K562 (cell line): ENCODE data around the gene CPEB1. TPM values are rescaled to one million over a fixed set of nuclear protein-coding genes. Genes with fewer than 3 reads are reported as not detected.

Source experiments
- ATAC-seq: fragments of 200-7000 bp; cut with Tn5 transposase; 3 replicates; pipeline ENCODE4 v1.9.1; 2020; ENCODE audit warnings: moderate library complexity
- BruUV-seq: library from RNA; stranded (reverse); fragments of 400-500 nt; replicated peaks from 2 replicates; lab custom pipeline; 2021; lab: Mats Ljungman, UMichigan
- CTCF ChIA-PET: fragments of 300-600 bp; formaldehyde crosslinking; extraction: SDS; loops from one replicate; lab custom pipeline; 2021; ENCODE audit warnings: low intra/inter-chr PET ratio; lab: Yijun Ruan, JAX
- POLR2A ChIA-PET: fragments of 300-600, 350-650 bp; sonication (Branson Sonifier 250); formaldehyde crosslinking; extraction: SDS; loops from one replicate; lab custom pipeline; 2021; ENCODE audit warnings: antibody characterized with exemption, inconsistent platforms; lab: Yijun Ruan, JAX
- DNase-seq, 4 experiments: peaks; one replicate each; pipeline versions ENCODE4 v3.0.0 to v3.0.0-alpha.2; 2011 to 2018; ENCODE audit warnings: low spot score in 3 of 4, mixed read lengths in 3 of 4; ENCODE audit errors: extremely low read depth in 1 of 4
- FAIRE-seq: peaks from 2 replicates; lab custom pipeline; 2011; peaks lifted over from hg19 to GRCh38; lab: Jason Lieb, UNC
- H2AFZ ChIP-seq: 2 replicates; pipeline ENCODE4 v1.6.0; 2011; ENCODE audit warnings: low read depth, low read length, control low read depth, inconsistent platforms
- H3K27ac ChIP-seq: fragments of 200-600 bp; 3 replicates; pipeline ENCODE4 v1.8.0; 2011; ENCODE audit warnings: low read depth, mild to moderate bottlenecking, control low read depth, inconsistent platforms, low read length, moderate library complexity, mixed read lengths; ENCODE audit errors: extremely low read depth
- H3K27me3 ChIP-seq, 2 experiments: fragments of 300-600 bp in 1 of 2; 2 replicates in 1 of 2; 3 replicates in 1 of 2; pipeline versions ENCODE4 v1.6.0 to v1.8.0; 2011; ENCODE audit warnings: inconsistent platforms in 2 of 2, low read length in 2 of 2, mild to moderate bottlenecking in 1 of 2, mixed read lengths in 1 of 2, moderate library complexity in 1 of 2; ENCODE audit not compliant: control insufficient read depth in 2 of 2, insufficient read depth in 2 of 2
- H3K36me3 ChIP-seq: fragments of 300-600 bp; 3 replicates; pipeline ENCODE4 v1.8.0; 2011; ENCODE audit warnings: mild to moderate bottlenecking, low read length, inconsistent platforms; ENCODE audit not compliant: control insufficient read depth, insufficient read depth
- H3K4me1 ChIP-seq, 2 experiments: fragments of 200-600 bp in 1 of 2; replicated peaks in 1 of 2; 2 replicates in 1 of 2; 3 replicates in 1 of 2; pipeline versions ENCODE4 v1.5.1 to v1.8.0; 2011; ENCODE audit warnings: inconsistent platforms in 2 of 2, low read length in 2 of 2, mild to moderate bottlenecking in 1 of 2, mixed read lengths in 1 of 2, moderate library complexity in 1 of 2; ENCODE audit not compliant: control insufficient read depth in 2 of 2, insufficient read depth in 2 of 2
- H3K4me2 ChIP-seq: 2 replicates; pipeline ENCODE4 v1.6.1; 2011; ENCODE audit warnings: low read length, control low read depth, inconsistent platforms, mixed read lengths; ENCODE audit not compliant: insufficient read depth
- H3K4me3 ChIP-seq: fragments of 200-600 bp; sonication (generic), shearing (Covaris generic); 2 replicates; pipeline ENCODE4 v1.5.1; 2016; ENCODE audit warnings: control low read depth, inconsistent platforms
- H3K79me2 ChIP-seq: fragments of 200-600 bp; 3 replicates; pipeline ENCODE4 v1.8.0; 2011; ENCODE audit warnings: low read length, inconsistent platforms; ENCODE audit not compliant: control insufficient read depth, insufficient read depth
- H3K9ac ChIP-seq, 2 experiments: 2 replicates each; pipeline versions ENCODE4 v1.6.0 to v1.6.1; 2011; ENCODE audit warnings: low read depth in 2 of 2, low read length in 2 of 2, control low read depth in 1 of 2, inconsistent platforms in 1 of 2, mild to moderate bottlenecking in 1 of 2, mixed read lengths in 1 of 2; ENCODE audit not compliant: insufficient read depth in 1 of 2
- H3K9me1 ChIP-seq: one replicate; pipeline ENCODE4 v1.6.0; 2011; ENCODE audit warnings: inconsistent platforms, mild to moderate bottlenecking, low read length, moderate library complexity; ENCODE audit not compliant: control insufficient read depth, insufficient read depth
- H3K9me3 ChIP-seq: replicated peaks from 2 replicates; pipeline ENCODE4 v1.5.1; 2011; ENCODE audit warnings: low read depth, low read length, inconsistent platforms; ENCODE audit not compliant: control insufficient read depth, insufficient read depth
- H4K20me1 ChIP-seq: replicated peaks from 2 replicates; pipeline ENCODE4 v1.6.1; 2011; ENCODE audit warnings: low read length, inconsistent platforms, mixed read lengths; ENCODE audit not compliant: control insufficient read depth, insufficient read depth
- ERF ChIP-seq: fragments of 450-650 bp; formaldehyde crosslinking; IDR thresholded peaks from 2 replicates; pipeline ENCODE4 v1.4.0; 2020; ENCODE audit warnings: mild to moderate bottlenecking, mixed read lengths
- EZH2 ChIP-seq: IDR thresholded peaks from 2 replicates; pipeline ENCODE4 v1.6.1; 2012; ENCODE audit warnings: low read depth, mild to moderate bottlenecking, inconsistent platforms, low read length, borderline replicate concordance
- HDAC8 ChIP-seq: fragments of 450-650 bp; IDR thresholded peaks from 2 replicates; pipeline ENCODE4 v1.6.1; 2016; ENCODE audit warnings: mild to moderate bottlenecking, missing genetic modification characterization, moderate library complexity, missing compliant biosample characterization
- HNRNPK ChIP-seq: fragments of 200-400 bp; formaldehyde crosslinking; IDR thresholded peaks from one replicate; pipeline ENCODE4 v1.6.1; 2018; ENCODE audit warnings: mild to moderate bottlenecking, low read depth, low read length; ENCODE audit not compliant: poor library complexity, severe bottlenecking
- ILF3 ChIP-seq: fragments of 450-650 bp; IDR thresholded peaks from 2 replicates; pipeline ENCODE4 v1.6.1; 2018; ENCODE audit warnings: antibody characterized with exemption, mild to moderate bottlenecking, moderate library complexity, borderline replicate concordance
- KLF16 ChIP-seq: IDR thresholded peaks from 2 replicates; pipeline ENCODE4 v1.6.1; 2016; ENCODE audit warnings: antibody characterized with exemption
- KLF6 ChIP-seq: fragments of 250-450 bp; sonication (Bioruptor Pico); IDR thresholded peaks from 2 replicates; pipeline ENCODE4 v1.4.0; 2020; ENCODE audit warnings: mild to moderate bottlenecking, moderate library complexity, borderline replicate concordance
- NONO ChIP-seq, 2 experiments: fragments of 200-400 bp in 1 of 2; fragments of 450-650 bp in 1 of 2; formaldehyde crosslinking in 1 of 2; IDR thresholded peaks; 2 replicates each; pipeline ENCODE4 v1.6.1; 2017; ENCODE audit warnings: low read depth in 2 of 2, mild to moderate bottlenecking in 2 of 2, moderate library complexity in 2 of 2, low read length in 1 of 2
- RNF2 ChIP-seq: sonication (generic); IDR thresholded peaks from 2 replicates; pipeline ENCODE4 v1.6.1; 2016
- SAFB2 ChIP-seq: fragments of 200-400 bp; formaldehyde crosslinking; IDR thresholded peaks from 2 replicates; pipeline ENCODE4 v1.6.1; 2018; ENCODE audit warnings: borderline replicate concordance, low read length, low read depth, moderate library complexity; ENCODE audit not compliant: severe bottlenecking
- SNIP1 ChIP-seq: fragments of 450-650 bp; IDR thresholded peaks from 2 replicates; pipeline ENCODE4 v1.7.1; 2017; ENCODE audit warnings: low read depth, mild to moderate bottlenecking
- SRSF3 ChIP-seq: fragments of 200-400 bp; formaldehyde crosslinking; IDR thresholded peaks from 2 replicates; pipeline ENCODE4 v1.6.1; 2016; ENCODE audit warnings: mild to moderate bottlenecking, low read length, moderate library complexity; ENCODE audit not compliant: insufficient read depth
- THRAP3 ChIP-seq: fragments of 450-650 bp; IDR thresholded peaks from 2 replicates; pipeline ENCODE4 v1.6.1; 2016; ENCODE audit warnings: mild to moderate bottlenecking, inconsistent platforms, borderline replicate concordance
- TRIM24 ChIP-seq, 2 experiments: fragments of 450-650 bp; IDR thresholded peaks; 2 replicates each; pipeline ENCODE4 v1.6.1; 2016
- ZNF766 ChIP-seq: fragments of 200-800 bp; sonication (Bioruptor generic); conservative IDR thresholded peaks from 2 replicates; pipeline ENCODE4 v1.6.1; 2016; ENCODE audit warnings: missing genetic modification characterization, missing compliant biosample characterization
- WGBS: fragments of 100-300 bp; shearing (Covaris generic); methylation state at CpG from one replicate; pipeline ENCODE4 v1.1.6; 2016; ENCODE audit warnings: low coverage, mixed read lengths; ENCODE audit not compliant: insufficient coverage; ENCODE audit errors: missing lambda C conversion rate; 5-methylcytosine and 5-hydroxymethylcytosine counted together
- in situ Hi-C: fragments of 300-500 bp; cut with MboI; formaldehyde crosslinking; loops from 4 replicates; pipeline ENCODE4 v1.15.0; 2018; ENCODE audit warnings: inconsistent platforms, mixed read lengths
- intact Hi-C: fragments of 100-400 bp; cut with micrococcal nuclease; formaldehyde crosslinking; loops from 2 replicates; pipeline ENCODE4 v1.14.2; 2022
- polyA plus RNA-seq, 8 experiments: library from polyadenylated mRNA; depleted of rRNA in 4 of 8; stranded (reverse) in 5 of 8; unstranded in 3 of 8; fragments of >200 nt; fragmentation: Nextera tagmentation in 2 of 8; fragmentation: Illumina TruSeq in 1 of 8; extraction: Ambion mirVana in 2 of 8; extraction: Trizol in 1 of 8; gene quantifications; 2 replicates each; pipeline versions ENCODE4 v1.2.1 to v1.2.3, GENCODE V29; 2011 to 2014; ENCODE audit warnings: inconsistent platforms in 1 of 8, missing spikeins in 1 of 8
- total RNA-seq, 7 experiments: library from RNA; depleted of rRNA in 6 of 7; stranded (reverse); fragments of >200 nt in 6 of 7; fragmentation: Illumina TruSeq in 2 of 7; extraction: Trizol in 2 of 7; gene quantifications; 2 replicates each; pipeline versions ENCODE4 v1.2.1 to v1.2.3, GENCODE V29; 2011 to 2021; ENCODE audit warnings: low replicate concordance in 1 of 7
- TF ChIP-seq, protein P1 (sequence below): sonication (generic); formaldehyde crosslinking; IDR thresholded peaks from 2 replicates; pipeline ENCODE4 v1.8.1; 2023; ENCODE audit warnings: mild to moderate bottlenecking, missing genetic modification reagents
- TF ChIP-seq, protein P2 (sequence below): sonication (generic); formaldehyde crosslinking; IDR thresholded peaks from 2 replicates; pipeline ENCODE4 v1.8.0; 2022; ENCODE audit warnings: missing genetic modification reagents, mild to moderate bottlenecking, moderate library complexity, borderline replicate concordance
- TF ChIP-seq, protein P3 (sequence below): fragments of 450-650 bp; IDR thresholded peaks from one replicate; pipeline ENCODE4 v1.6.1; 2018; ENCODE audit warnings: mild to moderate bottlenecking, moderate library complexity; ENCODE audit not compliant: partially characterized antibody

The CPEB1 gene
- total and polyA plus RNA-seq, 9 of the 15 experiments (the other 6 are each of a cell fraction or from before 2014, with no cell fraction given) = 2.2 to 13.4 (median 9.7) TPM

DNA sequence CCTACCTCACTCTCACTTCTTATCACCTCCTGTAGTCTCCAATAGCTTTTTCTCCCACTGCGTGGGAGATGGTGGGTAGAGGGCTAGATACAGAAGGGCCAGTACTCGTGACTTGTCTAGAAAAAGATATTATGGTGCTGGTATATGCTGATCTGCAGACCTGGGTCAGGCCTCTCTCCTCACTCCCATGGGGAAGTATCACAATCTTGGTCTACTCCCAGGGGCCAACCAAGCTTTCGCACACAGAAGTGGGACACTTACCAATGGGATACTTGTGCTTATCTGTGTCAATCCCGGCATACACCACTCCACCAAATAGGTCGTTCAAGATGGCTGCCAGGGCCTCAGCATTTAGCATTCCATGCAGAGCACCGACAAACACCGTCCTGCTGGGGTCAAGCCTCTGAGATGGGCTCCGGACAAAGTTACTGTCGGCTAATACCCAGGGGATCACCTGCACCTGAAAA is 97.9 kb downstream of the CPEB1 start:
- Histone ChIP-seq H3K36me3 (peaks cover 85% of the 10 kb centered on the region), H3K9me3 (no peaks in the 10 kb centered on the region), H3K9me1 (no peaks in the 10 kb centered on the region), H3K4me3 (no peak overlapping the region), H3K79me2 (no peaks in the 10 kb centered on the region), H3K27ac (peak overlapping the region; percentile 45), H3K4me1 (peaks cover 15 to 16% of the 10 kb centered on the region in 2 experiments), H3K27me3 (no peaks in the 10 kb centered on the region), H3K9ac (peak overlapping the region in 1 of 2 experiments; percentile 49; a peak in 1 of 4 replicates), H2AFZ (peak overlapping the region; percentile 66), H4K20me1 (no peaks in the 10 kb centered on the region), H3K4me2 (peak overlapping the region; percentile 20; the same call in 1 of the 2 replicates)
- CTCF ChIA-PET = no interaction called here
- peak; percentile 38 to 60 (median 44) for DNase-seq
- in situ Hi-C loops (no loop called here), intact Hi-C loops (no loop called here)
- ATAC-seq = peak; percentile 74
- POLR2A ChIA-PET = interaction anchor here (1.3 to 2.0 kb wide), 2 partner anchors 9 to 12 kb away, joined by 9 to 34 read pairs; partner anchors contain the start of gene RPS17
- WGBS = 59% methylated on average over 9 of the region's 9 CpGs
- no TSS peak for BruUV-seq
- FAIRE-seq = no peak
- TF ChIP-seq ERF (CRISPR knock-in tag) = peak; percentile 15; the same call in 1 of the 2 replicates
- 0 out of 2 replicates have a peak, but pooled peaks have one; percentile 42 for TF ChIP-seq RNF2
- TF ChIP-seq NONO (IDR thresholded peaks at IDR 0.05; ENCODE audit: low read depth in 2 of 2, low read length in 1 of 2) = no peak
- TF ChIP-seq ZNF766 (CRISPR knock-in tag) = peak; percentile 48; the same call in 1 of the 2 replicates
- TF ChIP-seq HDAC8 (tag) = 0 out of 2 replicates have a peak, but pooled peaks have one; percentile 58
- TF ChIP-seq SNIP1 = no peak
- TF ChIP-seq, protein P1, sequence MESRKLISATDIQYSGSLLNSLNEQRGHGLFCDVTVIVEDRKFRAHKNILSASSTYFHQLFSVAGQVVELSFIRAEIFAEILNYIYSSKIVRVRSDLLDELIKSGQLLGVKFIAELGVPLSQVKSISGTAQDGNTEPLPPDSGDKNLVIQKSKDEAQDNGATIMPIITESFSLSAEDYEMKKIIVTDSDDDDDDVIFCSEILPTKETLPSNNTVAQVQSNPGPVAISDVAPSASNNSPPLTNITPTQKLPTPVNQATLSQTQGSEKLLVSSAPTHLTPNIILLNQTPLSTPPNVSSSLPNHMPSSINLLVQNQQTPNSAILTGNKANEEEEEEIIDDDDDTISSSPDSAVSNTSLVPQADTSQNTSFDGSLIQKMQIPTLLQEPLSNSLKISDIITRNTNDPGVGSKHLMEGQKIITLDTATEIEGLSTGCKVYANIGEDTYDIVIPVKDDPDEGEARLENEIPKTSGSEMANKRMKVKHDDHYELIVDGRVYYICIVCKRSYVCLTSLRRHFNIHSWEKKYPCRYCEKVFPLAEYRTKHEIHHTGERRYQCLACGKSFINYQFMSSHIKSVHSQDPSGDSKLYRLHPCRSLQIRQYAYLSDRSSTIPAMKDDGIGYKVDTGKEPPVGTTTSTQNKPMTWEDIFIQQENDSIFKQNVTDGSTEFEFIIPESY (CRISPR knock-in tag) = no peak
- no peak for TF ChIP-seq SRSF3
- no peak for TF ChIP-seq ILF3
- TF ChIP-seq THRAP3 = no peak
- TF ChIP-seq, protein P2, sequence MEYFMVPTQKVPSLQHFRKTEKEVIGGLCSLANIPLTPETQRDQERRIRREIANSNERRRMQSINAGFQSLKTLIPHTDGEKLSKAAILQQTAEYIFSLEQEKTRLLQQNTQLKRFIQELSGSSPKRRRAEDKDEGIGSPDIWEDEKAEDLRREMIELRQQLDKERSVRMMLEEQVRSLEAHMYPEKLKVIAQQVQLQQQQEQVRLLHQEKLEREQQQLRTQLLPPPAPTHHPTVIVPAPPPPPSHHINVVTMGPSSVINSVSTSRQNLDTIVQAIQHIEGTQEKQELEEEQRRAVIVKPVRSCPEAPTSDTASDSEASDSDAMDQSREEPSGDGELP (CRISPR knock-in tag) = no peak
- TF ChIP-seq KLF16 = 0 out of 2 replicates have a peak, but pooled peaks have one; percentile 26
- TF ChIP-seq, protein P3, sequence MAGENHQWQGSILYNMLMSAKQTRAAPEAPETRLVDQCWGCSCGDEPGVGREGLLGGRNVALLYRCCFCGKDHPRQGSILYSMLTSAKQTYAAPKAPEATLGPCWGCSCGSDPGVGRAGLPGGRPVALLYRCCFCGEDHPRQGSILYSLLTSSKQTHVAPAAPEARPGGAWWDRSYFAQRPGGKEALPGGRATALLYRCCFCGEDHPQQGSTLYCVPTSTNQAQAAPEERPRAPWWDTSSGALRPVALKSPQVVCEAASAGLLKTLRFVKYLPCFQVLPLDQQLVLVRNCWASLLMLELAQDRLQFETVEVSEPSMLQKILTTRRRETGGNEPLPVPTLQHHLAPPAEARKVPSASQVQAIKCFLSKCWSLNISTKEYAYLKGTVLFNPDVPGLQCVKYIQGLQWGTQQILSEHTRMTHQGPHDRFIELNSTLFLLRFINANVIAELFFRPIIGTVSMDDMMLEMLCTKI = no peak
- TF ChIP-seq TRIM24 (IDR thresholded peaks at IDR 0.05) = no peak
- TF ChIP-seq KLF6 (CRISPR knock-in tag) = peak; percentile 53; the same call in 1 of the 2 replicates
- TF ChIP-seq SAFB2 = no peak
- no peak for TF ChIP-seq HNRNPK
- no peak for TF ChIP-seq EZH2
